ENCODE measurements around the gene CDH26.

The CDH26 gene

GRCh38 chr20:60060593-60060992, 102.4 kb downstream of the CDH26 start:
- Mint-ChIP-seq H3K4me3 (no peak overlapping the region), H3K36me3 (ENCODE audit: low read depth) (no peaks in the 10 kb centered on the region), H3K27me3 (ENCODE audit: low read depth, poor library complexity) (peaks cover 16% of the 10 kb centered on the region), H3K27ac (no peak overlapping the region), H3K4me1 (peaks cover 21% of the 10 kb centered on the region), H3K9me3 (no peaks in the 10 kb centered on the region)
- no peak for DNase-seq
- no peak for TF ChIP-seq CTCF (IDR thresholded peaks at IDR 0.05)

GRCh38 chr20:60062431-60063047, 104.3 kb downstream of the CDH26 start:
- no peaks in the 10 kb centered on the region for H3K36me3 Mint-ChIP-seq (ENCODE audit: low read depth)
- H3K27ac Mint-ChIP-seq: no peak overlapping the region
- DNase-seq: no peak
- no peak for TF ChIP-seq CTCF (IDR thresholded peaks at IDR 0.05)
- peaks cover 16% of the 10 kb centered on the region for H3K27me3 Mint-ChIP-seq (ENCODE audit: low read depth, poor library complexity)
- no peak overlapping the region for H3K4me3 Mint-ChIP-seq
- H3K4me1 Mint-ChIP-seq: peaks cover 16% of the 10 kb centered on the region
- peaks cover 4% of the 10 kb centered on the region for H3K9me3 Mint-ChIP-seq

- Mint-ChIP-seq H3K4me3 (no peak overlapping the region), H3K27me3 (ENCODE audit: low read depth, poor library complexity) (peaks cover 17% of the 10 kb centered on the region), H3K9me3 (peaks cover 4% of the 10 kb centered on the region), H3K27ac (no peak overlapping the region), H3K36me3 (ENCODE audit: low read depth) (no peaks in the 10 kb centered on the region), H3K4me1 (peaks cover 11% of the 10 kb centered on the region)
- no peak for TF ChIP-seq CTCF (IDR thresholded peaks at IDR 0.05)
- DNase-seq: no peak
Measured at GRCh38 chr20:60063048-60063451, 104.8 kb downstream of the CDH26 start.

GRCh38 chr20:60063739-60064380, 105.6 kb downstream of the CDH26 start:
- peaks cover 3% of the 10 kb centered on the region for H3K4me1 Mint-ChIP-seq
- H3K9me3 Mint-ChIP-seq: peaks cover 4% of the 10 kb centered on the region
- DNase-seq: no peak

More at GRCh38 chr20:60063739-60064380, 105.6 kb downstream of the CDH26 start:
- H3K4me3 Mint-ChIP-seq: no peak overlapping the region
- no peak for TF ChIP-seq CTCF (IDR thresholded peaks at IDR 0.05)
- peaks cover 22% of the 10 kb centered on the region for H3K27me3 Mint-ChIP-seq (ENCODE audit: low read depth, poor library complexity)
- no peaks in the 10 kb centered on the region for H3K36me3 Mint-ChIP-seq (ENCODE audit: low read depth)
- no peak overlapping the region for H3K27ac Mint-ChIP-seq
